Raji (cell line): ENCODE results near the gene DYRK3.

Source experiments
- POLR2A ChIP-seq: IDR thresholded peaks from 2 replicates; pipeline ENCODE4 v1.6.1; 2011; ENCODE audit warnings: low read depth, low read length, control low read depth; ENCODE audit not compliant: insufficient read depth

Gene DYRK3

GRCh38 chr1:206683313-206683712, 48.0 kb downstream of the DYRK3 start:
- no peak for TF ChIP-seq POLR2A

- no peak for TF ChIP-seq POLR2A
Observed at GRCh38 chr1:206684003-206684402, 48.7 kb downstream of the DYRK3 start.

- 0 out of 2 replicates have a peak, but pooled peaks have one; percentile 31 for TF ChIP-seq POLR2A
Observed at GRCh38 chr1:206684478-206685333, 49.4 kb downstream of the DYRK3 start, which contains the start of gene MAPKAPK2. Gene MAPKAPK2, plus strand, starts transcription at chr1:206684905. Its CDS starts 325 bp downstream, at chr1:206685230.

GRCh38 chr1:206685334-206685768, 50.0 kb downstream of the DYRK3 start:
- no peak for TF ChIP-seq POLR2A

- TF ChIP-seq POLR2A, result no peak
Observed at GRCh38 chr1:206685769-206686477, 50.6 kb downstream of the DYRK3 start.

- TF ChIP-seq POLR2A, result 0 out of 2 replicates have a peak, but pooled peaks have one; percentile 25
Observed at GRCh38 chr1:206686478-206687249, 51.3 kb downstream of the DYRK3 start.

GRCh38 chr1:206687251-206687914, 52.0 kb downstream of the DYRK3 start:
- no peak for TF ChIP-seq POLR2A

- TF ChIP-seq POLR2A, result no peak
Observed at GRCh38 chr1:206687915-206688442, 52.6 kb downstream of the DYRK3 start.

- TF ChIP-seq POLR2A, result no peak
Observed at GRCh38 chr1:206690516-206690915, 55.2 kb downstream of the DYRK3 start.

GRCh38 chr1:206691604-206692003, 56.3 kb downstream of the DYRK3 start:
- no peak for TF ChIP-seq POLR2A

GRCh38 chr1:206693029-206693428, 57.7 kb downstream of the DYRK3 start:
- no peak for TF ChIP-seq POLR2A

GRCh38 chr1:206693592-206693991, 58.3 kb downstream of the DYRK3 start:
- TF ChIP-seq POLR2A, result no peak

- TF ChIP-seq POLR2A, result no peak
Observed at GRCh38 chr1:206694171-206695124, 59.1 kb downstream of the DYRK3 start.
